ENCODE data around the gene C18orf54.
"Not testable (repeated sequence)": the region's sequence is repeated elsewhere in the genome, so short reads cannot be mapped to it uniquely, and the experiment has no call there.

C18orf54 gene

GRCh38 chr18:54386043-54386442 lies 28.3 kb downstream of the C18orf54 start:
- H3K36me3 ChIP-seq (ENCODE audit: control insufficient read depth in 1 of 2, insufficient read depth in 2 of 2, low read length in 2 of 2), result no peaks in the 10 kb centered on the region

GRCh38 chr18:54386800-54387495 lies 29.2 kb downstream of the C18orf54 start:
- not testable (repeated sequence) for H3K36me3 ChIP-seq (ENCODE audit: control insufficient read depth in 1 of 2, insufficient read depth in 2 of 2, low read length in 2 of 2); H3K4me1 ChIP-seq (ENCODE audit: control insufficient read depth in 1 of 2, insufficient read depth in 2 of 2, low read length in 2 of 2); H3K9ac ChIP-seq (ENCODE audit: low read depth in 1 of 2, low read length in 2 of 2); H3K27ac ChIP-seq (ENCODE audit: low read depth, low read length); H3K9me3 ChIP-seq (ENCODE audit: control insufficient read depth in 1 of 2, low read length in 2 of 2); H3K4me3 ChIP-seq (ENCODE audit: low read depth in 1 of 2, low read length in 2 of 2); H3K27me3 ChIP-seq (ENCODE audit: control insufficient read depth in 1 of 2, insufficient read depth in 2 of 2, low read length in 2 of 2)

More at GRCh38 chr18:54386043-54386442, 28.3 kb downstream of the C18orf54 start:
- H3K4me3 ChIP-seq (ENCODE audit: low read depth in 1 of 2, low read length in 2 of 2), result no peak overlapping the region
- H3K27ac ChIP-seq (ENCODE audit: low read depth, low read length), result no peak overlapping the region
- H3K4me1 ChIP-seq (ENCODE audit: control insufficient read depth in 1 of 2, insufficient read depth in 2 of 2, low read length in 2 of 2), result no peaks in the 10 kb centered on the region
- H3K9ac ChIP-seq (ENCODE audit: low read depth in 1 of 2, low read length in 2 of 2), result no peak overlapping the region
- H3K9me3 ChIP-seq (ENCODE audit: control insufficient read depth in 1 of 2, low read length in 2 of 2), result no peaks in the 10 kb centered on the region
- no peaks in the 10 kb centered on the region for H3K27me3 ChIP-seq (ENCODE audit: control insufficient read depth in 1 of 2, insufficient read depth in 2 of 2, low read length in 2 of 2)

GRCh38 chr18:54387631-54388030 lies 29.9 kb downstream of the C18orf54 start:
- Histone ChIP-seq H3K4me3 (ENCODE audit: low read depth in 1 of 2, low read length in 2 of 2) (no peak overlapping the region), H3K9me3 (ENCODE audit: control insufficient read depth in 1 of 2, low read length in 2 of 2) (no peaks in the 10 kb centered on the region), H3K27ac (ENCODE audit: low read depth, low read length) (no peak overlapping the region), H3K9ac (ENCODE audit: low read depth in 1 of 2, low read length in 2 of 2) (no peak overlapping the region), H3K27me3 (ENCODE audit: control insufficient read depth in 1 of 2, insufficient read depth in 2 of 2, low read length in 2 of 2) (no peaks in the 10 kb centered on the region), H3K36me3 (ENCODE audit: control insufficient read depth in 1 of 2, insufficient read depth in 2 of 2, low read length in 2 of 2) (no peaks in the 10 kb centered on the region), H3K4me1 (ENCODE audit: control insufficient read depth in 1 of 2, insufficient read depth in 2 of 2, low read length in 2 of 2) (no peaks in the 10 kb centered on the region)

GRCh38 chr18:54388203-54389142 lies 30.8 kb downstream of the C18orf54 start:
- H3K4me1 ChIP-seq (ENCODE audit: control insufficient read depth in 1 of 2, insufficient read depth in 2 of 2, low read length in 2 of 2), result no peaks in the 10 kb centered on the region
- no peak overlapping the region for H3K27ac ChIP-seq (ENCODE audit: low read depth, low read length)

GRCh38 chr18:54389143-54389505 lies 31.4 kb downstream of the C18orf54 start:
- no peaks in the 10 kb centered on the region for H3K27me3 ChIP-seq (ENCODE audit: control insufficient read depth in 1 of 2, insufficient read depth in 2 of 2, low read length in 2 of 2)

More at GRCh38 chr18:54388203-54389142, 30.8 kb downstream of the C18orf54 start:
- Histone ChIP-seq H3K9me3 (ENCODE audit: control insufficient read depth in 1 of 2, low read length in 2 of 2) (no peaks in the 10 kb centered on the region), H3K27me3 (ENCODE audit: control insufficient read depth in 1 of 2, insufficient read depth in 2 of 2, low read length in 2 of 2) (no peaks in the 10 kb centered on the region), H3K9ac (ENCODE audit: low read depth in 1 of 2, low read length in 2 of 2) (no peak overlapping the region), H3K36me3 (ENCODE audit: control insufficient read depth in 1 of 2, insufficient read depth in 2 of 2, low read length in 2 of 2) (no peaks in the 10 kb centered on the region), H3K4me3 (ENCODE audit: low read depth in 1 of 2, low read length in 2 of 2) (no peak overlapping the region)

GRCh38 chr18:54390838-54391237 lies 33.1 kb downstream of the C18orf54 start:
- Histone ChIP-seq H3K27ac (ENCODE audit: low read depth, low read length) (no peak overlapping the region), H3K4me1 (ENCODE audit: control insufficient read depth in 1 of 2, insufficient read depth in 2 of 2, low read length in 2 of 2) (no peaks in the 10 kb centered on the region), H3K27me3 (ENCODE audit: control insufficient read depth in 1 of 2, insufficient read depth in 2 of 2, low read length in 2 of 2) (no peaks in the 10 kb centered on the region), H3K9me3 (ENCODE audit: control insufficient read depth in 1 of 2, low read length in 2 of 2) (no peaks in the 10 kb centered on the region), H3K9ac (ENCODE audit: low read depth in 1 of 2, low read length in 2 of 2) (no peak overlapping the region), H3K4me3 (ENCODE audit: low read depth in 1 of 2, low read length in 2 of 2) (no peak overlapping the region), H3K36me3 (ENCODE audit: control insufficient read depth in 1 of 2, insufficient read depth in 2 of 2, low read length in 2 of 2) (no peaks in the 10 kb centered on the region)

More at GRCh38 chr18:54389143-54389505, 31.4 kb downstream of the C18orf54 start:
- H3K4me3 ChIP-seq (ENCODE audit: low read depth in 1 of 2, low read length in 2 of 2), result no peak overlapping the region
- no peaks in the 10 kb centered on the region for H3K4me1 ChIP-seq (ENCODE audit: control insufficient read depth in 1 of 2, insufficient read depth in 2 of 2, low read length in 2 of 2)
- no peak overlapping the region for H3K27ac ChIP-seq (ENCODE audit: low read depth, low read length)
- H3K9ac ChIP-seq (ENCODE audit: low read depth in 1 of 2, low read length in 2 of 2), result no peak overlapping the region
- no peaks in the 10 kb centered on the region for H3K9me3 ChIP-seq (ENCODE audit: control insufficient read depth in 1 of 2, low read length in 2 of 2)
- H3K36me3 ChIP-seq (ENCODE audit: control insufficient read depth in 1 of 2, insufficient read depth in 2 of 2, low read length in 2 of 2), result no peaks in the 10 kb centered on the region

- Histone ChIP-seq H3K36me3 (ENCODE audit: control insufficient read depth in 1 of 2, insufficient read depth in 2 of 2, low read length in 2 of 2) (no peaks in the 10 kb centered on the region), H3K27me3 (ENCODE audit: control insufficient read depth in 1 of 2, insufficient read depth in 2 of 2, low read length in 2 of 2) (no peaks in the 10 kb centered on the region), H3K4me3 (ENCODE audit: low read depth in 1 of 2, low read length in 2 of 2) (no peak overlapping the region), H3K9me3 (ENCODE audit: control insufficient read depth in 1 of 2, low read length in 2 of 2) (no peaks in the 10 kb centered on the region), H3K9ac (ENCODE audit: low read depth in 1 of 2, low read length in 2 of 2) (no peak overlapping the region), H3K4me1 (ENCODE audit: control insufficient read depth in 1 of 2, insufficient read depth in 2 of 2, low read length in 2 of 2) (no peaks in the 10 kb centered on the region), H3K27ac (ENCODE audit: low read depth, low read length) (no peak overlapping the region)
These were observed 34.9 kb downstream of the C18orf54 start for GRCh38 chr18:54392543-54393023.

GRCh38 chr18:54393648-54394294 lies 36.1 kb downstream of the C18orf54 start:
- Histone ChIP-seq H3K9ac (ENCODE audit: low read depth in 1 of 2, low read length in 2 of 2) (no peak overlapping the region), H3K36me3 (ENCODE audit: control insufficient read depth in 1 of 2, insufficient read depth in 2 of 2, low read length in 2 of 2) (no peaks in the 10 kb centered on the region), H3K27me3 (ENCODE audit: control insufficient read depth in 1 of 2, insufficient read depth in 2 of 2, low read length in 2 of 2) (no peaks in the 10 kb centered on the region), H3K4me3 (ENCODE audit: low read depth in 1 of 2, low read length in 2 of 2) (no peak overlapping the region), H3K27ac (ENCODE audit: low read depth, low read length) (no peak overlapping the region), H3K9me3 (ENCODE audit: control insufficient read depth in 1 of 2, low read length in 2 of 2) (no peaks in the 10 kb centered on the region), H3K4me1 (ENCODE audit: control insufficient read depth in 1 of 2, insufficient read depth in 2 of 2, low read length in 2 of 2) (no peaks in the 10 kb centered on the region)

GRCh38 chr18:54396760-54397159 lies 39.1 kb downstream of the C18orf54 start:
- H3K9ac ChIP-seq (ENCODE audit: low read depth in 1 of 2, low read length in 2 of 2), result no peak overlapping the region
- no peaks in the 10 kb centered on the region for H3K9me3 ChIP-seq (ENCODE audit: control insufficient read depth in 1 of 2, low read length in 2 of 2)
- H3K4me3 ChIP-seq (ENCODE audit: low read depth in 1 of 2, low read length in 2 of 2), result no peak overlapping the region
- H3K27ac ChIP-seq (ENCODE audit: low read depth, low read length), result no peak overlapping the region
- no peaks in the 10 kb centered on the region for H3K27me3 ChIP-seq (ENCODE audit: control insufficient read depth in 1 of 2, insufficient read depth in 2 of 2, low read length in 2 of 2)
- H3K36me3 ChIP-seq (ENCODE audit: control insufficient read depth in 1 of 2, insufficient read depth in 2 of 2, low read length in 2 of 2), result no peaks in the 10 kb centered on the region
- H3K4me1 ChIP-seq (ENCODE audit: control insufficient read depth in 1 of 2, insufficient read depth in 2 of 2, low read length in 2 of 2), result no peaks in the 10 kb centered on the region

GRCh38 chr18:54405290-54405689 lies 47.6 kb downstream of the C18orf54 start:
- Histone ChIP-seq H3K4me1 (ENCODE audit: control insufficient read depth in 1 of 2, insufficient read depth in 2 of 2, low read length in 2 of 2) (no peaks in the 10 kb centered on the region), H3K36me3 (ENCODE audit: control insufficient read depth in 1 of 2, insufficient read depth in 2 of 2, low read length in 2 of 2) (no peaks in the 10 kb centered on the region), H3K27ac (ENCODE audit: low read depth, low read length) (no peak overlapping the region), H3K27me3 (ENCODE audit: control insufficient read depth in 1 of 2, insufficient read depth in 2 of 2, low read length in 2 of 2) (no peaks in the 10 kb centered on the region), H3K4me3 (ENCODE audit: low read depth in 1 of 2, low read length in 2 of 2) (no peak overlapping the region), H3K9ac (ENCODE audit: low read depth in 1 of 2, low read length in 2 of 2) (no peak overlapping the region), H3K9me3 (ENCODE audit: control insufficient read depth in 1 of 2, low read length in 2 of 2) (no peaks in the 10 kb centered on the region)

All from duodenal mucosa (tissue), 2 donors.